CD4-positive, alpha-beta T cell treated with Interleukin-6 at 100 ng/mL for 8 hours (primary cell): ENCODE results near the gene NPAS1.
A peak's percentile ranks its signal among the peaks of the same experiment; 100 is the strongest.
"Not testable (repeated sequence)": the region's sequence is repeated elsewhere in the genome, so short reads cannot be mapped to it uniquely, and the experiment has no call there.

ENCODE experiments used
- DNase-seq: peaks from one replicate; pipeline ENCODE4 v3.0.0-alpha.2; 2020; ENCODE audit warnings: mixed read lengths, low spot score

NPAS1 gene

DNA sequence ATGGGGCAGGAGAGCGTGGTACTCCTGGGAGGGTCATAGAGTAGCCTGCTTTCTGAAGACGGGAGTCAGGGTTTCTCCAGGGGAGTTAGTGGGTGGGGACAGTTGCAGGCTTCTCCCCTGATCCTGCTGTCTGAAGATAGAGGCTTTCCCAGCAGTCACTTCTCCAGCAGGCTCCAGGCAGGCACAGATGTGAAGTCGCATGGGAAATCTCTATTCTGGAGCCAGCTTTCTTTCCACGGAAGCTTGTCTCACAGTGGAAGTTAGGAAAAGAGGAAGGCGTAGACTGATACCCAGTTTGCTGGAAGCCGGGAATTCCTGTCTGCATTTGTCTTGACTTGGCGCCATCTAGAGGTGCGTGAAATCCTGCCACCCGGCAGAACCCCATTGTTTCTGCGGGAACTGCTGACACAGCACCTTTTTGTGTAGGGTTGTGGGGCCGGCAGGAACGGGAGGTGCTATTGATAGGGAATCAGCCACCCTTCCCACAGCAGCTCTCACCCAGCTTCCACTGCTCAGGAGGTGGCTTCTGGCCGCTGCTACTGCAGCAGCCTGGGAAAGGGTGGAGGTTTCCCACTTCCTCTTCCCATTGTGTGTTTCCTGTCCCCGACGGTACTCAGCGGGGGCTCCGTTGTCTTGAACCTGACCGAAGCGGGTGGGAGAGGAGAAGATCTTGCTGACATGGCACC, 28.5 kb upstream of the NPAS1 start:
- DNase-seq, result peak; percentile 62

DNA sequence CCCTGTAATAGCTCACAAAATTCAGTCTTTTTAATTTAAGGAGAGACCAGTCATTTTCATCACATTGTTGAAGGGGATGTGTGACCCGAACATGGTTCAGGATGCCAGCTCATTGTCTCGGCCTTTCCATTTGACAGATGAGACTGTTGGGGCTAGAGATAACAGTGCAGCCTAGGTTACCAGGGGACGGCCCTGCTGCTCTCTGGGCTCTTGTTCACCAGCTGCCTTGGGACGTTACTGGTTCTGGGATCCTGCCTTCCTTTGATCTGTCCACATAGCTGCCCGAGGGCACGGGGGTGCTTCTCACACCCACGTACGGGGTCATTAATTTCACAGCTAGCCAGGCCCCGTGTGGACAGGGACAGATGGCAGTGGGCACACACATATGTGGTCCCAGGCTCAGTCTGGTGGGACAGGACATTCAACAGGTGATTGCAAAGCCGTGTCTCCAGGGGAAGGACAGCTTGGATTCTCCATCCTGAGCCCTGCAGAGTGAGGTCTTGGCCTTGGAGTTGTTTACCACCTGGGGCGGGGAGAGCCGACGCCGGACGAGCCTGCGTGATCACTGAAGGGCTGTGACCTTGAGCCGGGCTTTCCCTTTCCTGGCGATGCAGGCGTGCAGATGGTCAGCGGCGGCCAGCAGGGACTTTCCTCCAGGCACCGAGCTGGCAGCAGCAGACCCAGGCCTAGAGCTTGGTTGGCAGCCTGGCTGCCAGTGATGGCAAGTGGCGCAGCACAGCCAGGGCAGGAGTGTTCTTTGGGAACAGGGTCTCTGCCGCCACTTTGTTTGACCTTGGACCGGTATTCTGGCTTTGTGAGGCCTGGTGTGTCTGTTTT, 26.7 kb upstream of the NPAS1 start:
- DNase-seq, result no peak

DNA sequence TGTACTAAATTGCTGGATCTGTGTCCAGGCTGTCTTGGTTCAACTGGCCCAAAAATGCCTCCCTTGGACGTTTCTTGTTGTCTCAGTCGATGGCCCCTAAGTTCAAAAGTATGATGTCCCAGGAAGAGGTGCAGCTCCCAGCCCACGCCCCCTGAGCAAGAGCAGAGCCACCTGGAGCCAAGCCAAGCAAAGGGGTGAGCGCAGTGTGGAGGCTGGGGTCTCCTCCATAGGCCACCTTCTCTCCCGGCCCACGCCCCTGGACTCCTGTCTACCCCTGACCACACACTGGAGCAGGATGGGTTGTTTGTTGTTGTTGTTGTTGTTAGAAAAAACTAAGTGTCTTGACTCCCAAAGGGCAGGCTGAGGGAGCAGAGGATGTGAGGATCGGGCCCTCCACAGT, 26.0 kb upstream of the NPAS1 start:
- no peak for DNase-seq

DNA sequence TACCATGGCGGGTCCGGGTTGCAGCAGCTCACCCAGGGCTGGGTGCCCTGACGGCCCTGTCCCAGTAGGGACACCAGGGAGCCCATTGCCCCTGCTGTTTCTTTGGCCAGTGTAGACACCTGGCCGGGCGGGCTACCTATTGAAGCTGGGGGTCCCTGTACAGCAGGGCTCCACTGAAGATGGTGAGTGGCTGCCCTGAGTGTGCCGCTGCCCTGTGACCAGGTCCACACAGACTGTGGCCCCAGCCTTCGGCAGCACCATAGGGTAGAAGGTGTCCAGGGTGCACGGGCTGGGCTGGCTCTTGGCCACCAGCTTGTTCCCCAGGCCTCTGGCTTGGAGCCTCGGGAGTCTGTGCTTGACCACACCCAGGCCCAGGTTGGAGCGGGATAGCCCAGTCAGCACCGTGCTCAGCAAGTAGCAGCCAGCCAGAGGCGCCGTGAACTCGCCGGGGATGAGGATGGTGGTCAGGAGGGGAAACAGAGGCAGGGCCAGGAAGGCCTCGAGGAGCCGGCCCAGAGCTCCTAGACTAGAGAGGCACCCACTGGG, 25.4 kb upstream of the NPAS1 start:
- no peak for DNase-seq

DNA sequence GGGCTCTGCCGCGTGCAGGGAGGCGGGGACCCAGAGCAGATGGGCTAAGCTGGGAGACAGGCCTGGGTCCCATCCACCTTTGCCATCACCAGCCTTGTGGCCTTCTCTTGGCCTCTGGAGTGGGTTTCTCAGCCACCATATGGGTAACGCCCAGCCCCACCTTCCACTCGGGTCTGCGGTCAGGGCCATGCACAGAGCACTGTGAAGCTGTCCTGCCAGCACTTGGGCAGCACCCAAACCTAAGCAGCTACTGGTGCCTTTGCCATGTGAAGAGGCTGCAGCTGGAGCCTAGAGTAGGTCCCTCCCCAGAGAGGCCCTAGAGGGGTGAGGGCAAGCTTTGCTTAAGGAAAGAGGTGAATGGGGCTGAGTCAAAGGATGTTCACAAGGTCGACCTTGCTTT, 24.1 kb upstream of the NPAS1 start:
- DNase-seq, result no peak

DNA sequence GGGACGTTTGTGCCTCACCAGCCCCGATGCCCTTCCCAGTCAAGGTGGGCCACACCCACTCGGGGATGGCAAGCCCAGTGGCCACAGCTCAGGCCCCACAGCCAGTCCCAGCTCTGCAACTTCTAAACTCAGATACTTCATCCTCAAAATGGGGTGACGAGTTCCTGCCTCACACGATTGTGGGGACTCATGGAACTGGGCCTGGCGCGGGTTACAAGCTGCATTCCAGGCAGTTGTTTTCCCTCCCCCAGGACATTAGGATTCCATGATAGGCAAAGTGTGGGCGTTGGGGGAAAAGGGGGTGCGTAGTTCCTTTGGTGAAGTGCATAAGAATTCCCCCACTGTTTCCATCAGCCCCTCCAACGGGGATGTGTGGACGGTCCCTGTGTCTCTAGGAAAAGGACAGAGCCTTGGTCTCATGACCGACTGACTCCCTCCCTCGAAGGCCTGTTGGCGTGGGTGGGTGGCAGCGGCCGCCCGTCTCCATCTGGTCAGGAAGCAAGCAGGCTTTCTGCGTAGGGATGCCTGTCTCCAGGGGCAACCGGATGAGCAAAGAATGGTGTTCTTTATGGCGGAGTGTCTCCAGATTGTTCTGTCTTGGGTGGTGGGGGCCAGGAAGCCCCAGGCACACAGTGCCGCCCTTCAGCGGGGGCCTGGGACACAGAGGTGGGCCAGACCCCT, 21.1 kb upstream of the NPAS1 start:
- no peak for DNase-seq

DNA sequence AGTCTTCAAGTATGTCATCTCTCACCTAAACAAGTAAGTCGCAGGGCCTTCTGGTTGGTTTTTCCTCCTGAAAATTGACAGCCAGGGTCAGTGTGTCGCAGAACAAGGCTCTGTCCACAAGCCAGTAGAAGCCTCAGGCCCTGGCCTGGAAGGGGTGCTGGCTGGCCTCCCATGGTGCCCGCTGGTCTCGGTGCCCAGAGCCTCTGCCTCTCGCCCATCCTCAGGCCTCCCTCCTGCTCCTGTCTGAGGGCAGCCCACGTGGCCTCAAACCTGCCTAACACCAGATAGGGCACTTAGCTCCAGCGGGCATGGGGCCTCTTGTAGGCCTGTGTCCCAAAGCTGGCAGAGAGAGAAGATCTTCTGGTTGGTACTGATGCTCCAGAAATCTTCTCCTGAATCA, 20.3 kb upstream of the NPAS1 start:
- no peak for DNase-seq

DNA sequence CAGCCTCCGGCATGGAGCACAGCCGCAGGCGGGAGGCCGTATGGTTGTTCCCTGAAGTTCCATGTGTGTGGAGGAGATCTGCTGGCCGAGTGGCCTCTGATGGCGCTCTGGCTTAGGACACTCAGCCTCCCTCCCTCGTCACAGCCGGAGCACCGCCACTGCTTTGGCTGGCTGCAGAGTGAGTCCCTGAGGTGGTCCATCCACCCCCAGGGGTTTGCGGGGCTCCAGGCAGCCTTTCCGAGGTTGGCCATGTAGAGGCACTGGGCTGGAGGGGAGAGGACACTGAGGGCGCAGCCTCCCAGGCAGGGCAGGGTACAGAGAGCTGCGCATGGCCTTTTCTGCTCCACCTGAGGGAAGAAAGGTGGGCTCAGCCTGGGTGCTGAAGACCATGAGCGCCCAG, 19.8 kb upstream of the NPAS1 start:
- no peak for DNase-seq

DNA sequence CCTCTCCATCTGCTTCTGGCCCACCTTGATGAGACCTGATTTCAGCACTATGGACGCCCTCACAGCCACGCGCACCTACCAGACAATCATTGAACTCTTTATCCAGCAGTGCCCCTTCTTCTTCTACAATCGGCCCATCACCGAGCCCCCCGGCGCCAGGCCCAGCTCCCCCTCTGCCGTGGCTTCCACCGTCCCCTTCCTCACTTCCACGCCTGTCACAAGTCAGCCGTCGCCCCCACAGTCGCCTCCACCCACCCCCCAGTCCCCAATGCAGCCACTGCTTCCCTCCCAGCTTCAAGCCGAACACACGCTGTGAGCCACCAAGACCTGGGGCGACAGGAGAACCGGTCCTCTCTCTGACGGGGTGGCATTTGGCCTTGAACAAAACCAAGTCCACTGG, 19.3 kb upstream of the NPAS1 start:
- DNase-seq, result no peak

DNA sequence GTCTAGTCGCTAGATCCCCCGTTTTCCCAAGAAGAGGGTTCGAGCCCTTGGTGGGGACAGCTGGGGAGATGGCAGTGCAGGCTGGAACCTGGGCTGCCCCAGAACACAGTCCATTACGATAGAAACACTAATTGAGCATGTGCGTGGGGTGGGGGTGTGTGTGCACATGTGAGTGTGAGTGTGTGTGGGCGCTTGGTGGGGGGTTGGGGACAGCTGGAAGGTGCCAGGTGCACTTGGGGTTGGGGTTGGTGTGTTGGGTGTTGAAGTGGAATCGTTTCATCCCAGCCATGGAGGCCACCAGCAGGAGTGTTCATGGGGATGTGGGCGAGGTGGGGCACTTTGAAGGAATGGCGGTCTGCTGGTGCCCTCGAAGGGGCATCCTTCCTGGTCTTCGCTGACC, 18.1 kb upstream of the NPAS1 start:
- DNase-seq, result no peak

DNA sequence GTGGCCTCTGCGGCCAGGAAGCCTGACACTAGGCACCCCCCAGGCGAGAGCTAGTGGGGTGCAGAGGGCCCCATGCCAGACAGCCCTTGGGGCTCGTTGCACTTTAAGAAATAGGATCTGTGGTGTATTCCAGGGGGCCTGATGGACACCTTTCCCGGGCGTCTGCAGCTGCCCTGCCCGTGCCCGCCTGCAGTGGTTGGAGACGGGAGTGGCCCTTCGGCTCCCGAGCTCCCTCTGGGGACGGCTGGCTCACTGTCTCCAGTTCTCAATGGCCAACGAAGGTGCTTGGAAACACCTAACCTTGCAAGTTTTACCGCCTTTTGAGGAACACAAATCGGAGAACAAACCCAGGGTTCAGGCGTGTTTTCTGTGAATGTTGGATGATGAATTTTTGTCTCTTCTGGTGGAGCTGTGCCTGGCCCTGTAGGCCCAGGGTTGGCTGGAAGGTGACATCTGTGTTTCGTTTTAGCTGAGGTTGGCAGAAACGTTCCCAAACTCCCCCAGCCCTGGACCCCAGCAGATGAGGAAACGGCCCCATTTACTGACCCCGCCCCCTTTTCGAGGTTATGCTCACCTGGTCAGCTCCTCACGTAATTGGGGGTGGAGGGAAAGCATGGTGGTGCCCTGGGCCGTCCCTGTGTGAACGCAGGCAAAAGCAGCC, 17.4 kb upstream of the NPAS1 start:
- no peak for DNase-seq

DNA sequence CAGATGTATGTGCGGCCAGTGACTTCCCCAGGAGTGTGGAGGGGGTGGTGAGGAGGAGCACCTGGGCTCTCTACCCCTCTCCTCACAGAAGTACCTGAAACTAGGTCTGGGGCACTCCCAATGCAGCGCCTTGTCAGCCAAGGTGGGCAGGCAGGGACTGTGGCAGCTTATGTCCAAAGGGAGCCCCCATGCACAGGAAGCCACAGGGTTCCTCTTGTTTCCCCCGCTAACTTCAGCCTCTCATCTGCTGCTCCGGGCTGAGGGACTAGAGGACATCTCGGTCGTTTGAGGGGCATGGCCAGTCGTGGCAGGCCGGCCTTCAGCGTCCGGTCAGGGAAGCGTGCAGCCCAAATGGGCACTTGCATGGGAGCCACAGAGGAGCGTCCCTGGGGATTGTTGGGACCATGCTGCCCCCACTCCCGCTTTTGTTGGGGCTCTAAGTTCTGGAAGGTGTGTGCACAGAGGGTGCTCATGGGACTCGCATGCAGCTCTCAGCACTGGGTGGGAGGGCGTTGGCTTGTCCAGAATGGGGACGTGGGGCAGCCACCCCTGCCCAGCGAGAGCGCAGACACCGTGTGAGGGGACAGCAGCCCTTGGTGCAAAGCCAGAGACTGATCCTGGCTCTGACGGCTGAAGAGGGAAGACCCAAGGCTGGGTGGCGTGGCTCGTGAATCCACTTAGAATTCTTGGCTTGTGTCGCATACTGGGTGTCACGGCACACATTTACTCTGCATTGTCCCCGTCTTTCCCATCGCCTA, 16.6 kb upstream of the NPAS1 start:
- DNase-seq, result no peak

DNA sequence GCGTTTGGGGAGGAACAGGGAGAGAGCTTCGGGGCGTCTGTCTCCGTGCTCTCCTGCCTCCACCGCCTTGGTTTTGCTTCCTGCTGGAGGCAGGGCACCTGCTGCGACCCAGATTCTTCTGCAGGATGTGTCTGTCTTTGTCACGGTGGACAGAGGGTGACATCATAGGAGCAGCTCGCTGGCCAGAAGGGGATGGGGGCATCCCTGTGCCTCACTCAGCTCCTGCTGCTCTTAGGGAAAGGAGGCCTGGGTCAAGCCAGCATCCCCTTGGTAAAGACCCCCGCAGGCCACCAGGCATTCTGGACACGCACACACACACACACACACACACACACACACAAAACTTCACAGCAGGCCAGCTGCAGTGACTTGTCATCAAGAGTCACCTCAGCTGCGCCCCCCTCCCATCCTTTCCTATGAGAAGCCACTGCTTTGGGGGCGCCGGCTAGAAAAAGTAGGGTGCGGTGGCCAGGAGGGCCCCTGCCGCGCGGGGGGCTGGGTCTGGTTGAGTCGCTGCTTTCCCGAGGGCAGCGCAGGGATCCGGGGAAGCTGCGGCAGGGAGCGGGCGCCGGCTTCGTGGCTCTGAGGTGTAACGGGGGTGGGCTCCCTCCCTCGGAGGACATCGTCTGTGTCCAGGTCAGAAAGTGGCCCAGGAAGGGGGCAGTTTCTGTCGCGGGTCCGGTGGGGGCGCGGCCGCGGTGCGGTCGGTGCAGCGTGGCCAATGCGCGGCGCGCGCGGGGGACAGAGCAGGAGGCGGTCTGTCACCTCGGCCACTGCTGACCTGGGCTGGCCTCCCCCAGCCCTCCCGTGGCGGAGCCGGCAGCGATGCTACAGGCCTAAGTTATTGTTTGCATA, 15.8 kb upstream of the NPAS1 start:
- no peak for DNase-seq

DNA sequence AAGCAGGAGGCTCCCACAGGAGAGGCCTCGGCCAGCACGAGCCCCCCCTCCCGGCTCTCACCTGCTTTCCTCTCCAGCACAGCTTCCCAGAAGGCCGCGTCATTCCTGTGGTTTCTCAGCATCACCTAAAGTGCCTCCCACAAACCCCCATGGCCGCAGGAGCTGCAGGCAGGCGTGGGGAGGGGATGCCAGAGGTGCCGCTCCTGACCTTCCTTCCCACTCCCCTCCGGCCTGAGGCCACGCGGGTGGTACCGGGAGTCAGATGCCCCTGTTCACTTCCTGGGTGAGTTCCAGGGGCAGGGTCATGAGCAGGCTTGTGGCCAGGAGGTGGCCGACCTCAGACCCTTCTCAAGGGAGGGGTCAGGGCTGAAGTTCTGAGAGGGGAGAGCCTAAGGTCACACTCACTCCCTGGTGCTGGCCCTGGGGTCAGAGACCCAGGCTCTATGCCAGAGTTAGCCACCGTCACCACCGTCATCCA, 14.4 kb upstream of the NPAS1 start:
- DNase-seq, result no peak

DNA sequence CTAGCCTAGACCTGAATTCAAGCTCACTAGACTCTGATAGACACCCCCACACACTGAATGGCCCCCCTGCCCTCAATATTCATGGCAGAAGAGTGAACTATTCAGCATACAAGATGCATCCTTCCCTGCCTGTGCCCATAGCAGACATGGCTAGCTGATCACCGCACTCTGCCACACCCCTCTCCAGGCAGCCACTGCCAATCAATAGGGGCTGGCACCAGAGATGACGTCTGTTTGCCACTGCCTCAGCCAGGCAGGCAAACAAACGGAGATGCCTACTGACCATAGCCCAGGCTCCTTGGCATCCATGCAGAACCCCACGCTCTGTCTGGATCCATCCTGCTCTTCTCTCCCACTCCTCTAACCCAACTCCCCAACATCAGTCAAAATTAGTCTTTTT, 13.8 kb upstream of the NPAS1 start:
- DNase-seq, result no peak

DNA sequence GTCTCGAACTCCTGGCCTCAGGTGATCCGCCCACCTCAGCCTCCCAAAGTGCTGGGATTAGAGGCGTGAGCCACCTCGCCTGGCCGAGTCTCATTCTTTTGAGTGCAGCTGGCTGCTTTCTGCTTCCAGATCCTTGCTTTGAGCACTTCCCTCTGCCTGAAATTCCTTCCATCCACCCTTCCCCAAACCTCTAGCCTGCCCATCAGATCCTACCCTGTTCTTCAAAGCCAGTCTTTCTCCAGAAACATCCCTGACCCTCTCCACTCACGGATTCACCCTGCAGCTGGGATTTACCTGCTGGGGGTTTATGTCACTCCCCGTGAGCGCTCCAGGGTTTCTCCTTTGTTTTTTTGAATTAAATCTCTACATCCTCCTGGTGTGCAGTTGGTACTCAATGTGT, 13.1 kb upstream of the NPAS1 start:
- no peak for DNase-seq

DNA sequence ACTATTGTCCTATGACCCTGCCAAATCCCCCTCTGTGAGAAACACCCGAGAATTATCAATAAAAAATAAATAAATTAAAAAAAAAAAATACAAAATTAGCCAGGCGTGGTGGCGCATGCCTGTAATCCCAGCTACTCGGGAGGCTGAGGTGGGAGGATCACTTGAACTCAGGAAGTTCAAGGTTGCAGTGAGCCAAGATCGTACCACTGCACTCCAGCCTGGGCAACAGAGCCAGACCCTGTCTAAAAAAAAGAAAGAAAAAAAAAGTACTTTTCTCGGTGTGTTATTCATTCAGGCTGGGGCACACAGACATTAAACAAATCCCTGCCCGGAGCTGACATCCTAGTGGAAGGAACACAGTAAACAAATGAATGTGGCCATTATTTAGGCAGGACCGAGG, 9.1 kb upstream of the NPAS1 start:
- not testable (repeated sequence) for DNase-seq

DNA sequence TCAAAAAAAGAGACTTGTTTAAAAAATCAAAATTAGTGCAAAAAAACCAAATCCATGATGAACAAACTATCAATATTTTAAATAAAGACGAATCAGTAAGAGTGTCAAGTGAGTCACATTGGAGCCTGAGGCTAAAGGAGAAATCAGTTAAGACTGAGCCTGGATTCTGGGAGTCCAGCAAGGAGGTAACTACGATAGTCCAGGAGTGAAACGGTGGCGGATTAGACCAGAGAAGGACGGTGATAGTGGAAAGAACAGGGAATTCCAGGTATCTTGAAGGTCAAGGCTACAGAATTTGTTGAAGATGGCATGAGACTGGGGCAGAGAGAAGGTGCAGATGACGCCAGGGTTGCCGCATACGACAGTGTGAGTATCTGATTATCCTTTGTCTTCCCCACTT, 7.0 kb upstream of the NPAS1 start:
- DNase-seq, result no peak

DNA sequence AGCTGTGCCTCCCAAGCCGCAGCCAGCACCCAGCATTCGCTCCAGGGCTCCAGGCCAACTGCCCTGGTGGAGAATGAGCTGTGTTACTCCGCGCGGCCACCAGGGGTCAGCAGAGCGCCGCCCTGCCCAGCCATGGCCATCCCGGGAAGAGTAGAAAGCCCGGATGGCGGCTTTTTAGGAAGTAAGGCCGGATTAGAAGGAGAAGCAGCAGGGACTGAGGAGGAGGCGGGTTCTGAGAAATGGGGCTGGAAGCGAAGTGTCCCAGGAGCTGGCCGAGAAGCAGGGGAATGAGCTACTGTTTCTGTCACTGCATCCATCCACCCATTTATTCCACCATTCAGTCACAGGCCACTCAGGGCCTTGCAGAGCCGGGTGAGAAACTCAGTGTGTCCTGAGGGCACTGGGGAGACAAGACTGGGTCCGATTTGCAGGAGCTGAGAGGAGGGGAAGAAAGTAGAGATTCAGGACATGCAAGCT, 6.6 kb upstream of the NPAS1 start:
- DNase-seq, result peak; percentile 57

DNA sequence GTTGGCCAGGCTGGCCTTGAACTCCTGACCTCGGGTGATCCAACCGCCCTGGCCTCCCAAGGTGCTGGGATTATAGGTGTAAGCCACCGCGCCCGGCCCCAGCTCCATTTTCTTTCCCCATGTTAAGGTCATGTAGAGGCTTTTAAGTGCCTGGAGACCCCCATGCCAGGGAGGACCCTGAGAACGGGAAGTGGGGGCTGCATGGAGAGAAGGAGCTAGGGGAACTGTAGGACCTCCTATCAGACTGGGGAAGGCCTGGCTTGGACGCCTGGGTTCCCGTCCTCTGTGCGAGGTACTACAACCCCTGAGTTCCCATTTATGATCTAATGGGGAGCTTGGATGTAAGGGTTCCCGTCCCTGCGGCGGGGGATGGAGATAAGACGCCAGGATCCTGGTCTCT, 714 bp upstream of the NPAS1 start:
- DNase-seq, result no peak
